Keratinocyte (primary cell): ENCODE data around the gene AMBRA1. TPM values are rescaled to one million over a fixed set of nuclear protein-coding genes. Genes with fewer than 3 reads are reported as not detected.

Experiments used
- DNase-seq: peaks from one replicate; pipeline ENCODE4 v3.0.0-alpha.2; 2011; ENCODE audit warnings: low read depth, missing footprints, low spot score
- FAIRE-seq: peaks from 2 replicates; lab custom pipeline; 2011; peaks lifted over from hg19 to GRCh38; lab: Jason Lieb, UNC
- H2AFZ ChIP-seq: 2 replicates; pipeline ENCODE4 v1.6.0; 2012; ENCODE audit warnings: low read length, control low read depth, inconsistent platforms; ENCODE audit not compliant: control insufficient read depth
- H3K27ac ChIP-seq: 2 replicates; pipeline ENCODE4 v1.5.1; 2011; ENCODE audit warnings: low read length; ENCODE audit not compliant: control insufficient read depth, insufficient read depth
- H3K27me3 ChIP-seq: 3 replicates; pipeline ENCODE4 v1.6.0; 2011; ENCODE audit warnings: low read length; ENCODE audit not compliant: control insufficient read depth, insufficient read depth; ENCODE audit errors: extremely low read depth
- H3K36me3 ChIP-seq, 2 experiments: 2 replicates in 1 of 2; 3 replicates in 1 of 2; pipeline ENCODE4 v1.5.1; 2011; ENCODE audit warnings: low read length in 2 of 2, mild to moderate bottlenecking in 1 of 2; ENCODE audit not compliant: control insufficient read depth in 2 of 2, insufficient read depth in 2 of 2; ENCODE audit errors: extremely low read depth in 1 of 2
- H3K4me1 ChIP-seq: 3 replicates; pipeline ENCODE4 v1.5.1; 2011; ENCODE audit warnings: low read length; ENCODE audit not compliant: control insufficient read depth, insufficient read depth; ENCODE audit errors: extremely low read depth
- H3K4me2 ChIP-seq: 3 replicates; pipeline ENCODE4 v1.6.0; 2011; ENCODE audit warnings: low read depth, low read length; ENCODE audit not compliant: control insufficient read depth, insufficient read depth; ENCODE audit errors: extremely low read depth
- H3K4me3 ChIP-seq, 3 experiments: fragments of 200-600 bp in 1 of 3; sonication (generic) in 1 of 3; 2 replicates in 2 of 3; 3 replicates in 1 of 3; pipeline ENCODE4 v1.5.1; 2011 to 2016; ENCODE audit warnings: low read length in 3 of 3, mild to moderate bottlenecking in 3 of 3, control low read depth in 2 of 3, inconsistent platforms in 1 of 3, low read depth in 1 of 3, mixed read lengths in 1 of 3, mixed run types in 1 of 3, moderate library complexity in 1 of 3; ENCODE audit not compliant: control insufficient read depth in 2 of 3, insufficient read depth in 2 of 3; ENCODE audit errors: extremely low read depth in 1 of 3
- H3K79me2 ChIP-seq: 2 replicates; pipeline ENCODE4 v1.6.0; 2012; ENCODE audit warnings: low read length; ENCODE audit not compliant: control insufficient read depth, insufficient read depth
- H3K9ac ChIP-seq: 3 replicates; pipeline ENCODE4 v1.6.0; 2011; ENCODE audit warnings: low read length; ENCODE audit not compliant: control insufficient read depth, insufficient read depth; ENCODE audit errors: extremely low read depth
- H3K9me1 ChIP-seq: 3 replicates; pipeline ENCODE4 v1.6.0; 2011; ENCODE audit warnings: low read length; ENCODE audit not compliant: control insufficient read depth, insufficient read depth; ENCODE audit errors: extremely low read depth
- H3K9me3 ChIP-seq: 2 replicates; pipeline ENCODE4 v1.5.1; 2012; ENCODE audit warnings: low read depth, low read length; ENCODE audit not compliant: control insufficient read depth
- H4K20me1 ChIP-seq: 3 replicates; pipeline ENCODE4 v1.6.0; 2011; ENCODE audit warnings: low read length; ENCODE audit not compliant: control insufficient read depth, insufficient read depth; ENCODE audit errors: extremely low read depth
- CTCF ChIP-seq, 3 experiments: IDR thresholded peaks in 1 of 3; conservative IDR thresholded peaks in 1 of 3; optimal IDR thresholded peaks in 1 of 3; 2 replicates in 2 of 3; 3 replicates in 1 of 3; pipeline versions ENCODE3 to v1.5.1; 2011; ENCODE audit warnings: low read length in 3 of 3, mild to moderate bottlenecking in 3 of 3, moderate library complexity in 2 of 3, control low read depth in 1 of 3, inconsistent platforms in 1 of 3; ENCODE audit not compliant: insufficient read depth in 2 of 3; ENCODE audit errors: extremely low read depth in 1 of 3
- EZH2 ChIP-seq: IDR thresholded peaks from one replicate; pipeline ENCODE4 v1.6.1; 2012; ENCODE audit warnings: inconsistent platforms, mild to moderate bottlenecking, low read length, moderate library complexity
- dilution Hi-C: fragments of 300-500 bp; cut with MboI; formaldehyde crosslinking; loops from one replicate; pipeline ENCODE4 v1.7.0; 2020; ENCODE audit warnings: low sequenced_read_pairs; ENCODE audit not compliant: extremely low pct_ligation_motif_present
- polyA plus RNA-seq, 5 experiments: library from polyadenylated mRNA; depleted of rRNA in 3 of 5; stranded (reverse) in 3 of 5; stranded (forward) in 1 of 5; unstranded in 1 of 5; fragments of >200 nt; gene quantifications; 1 replicate in 1 of 5; 2 replicates in 3 of 5; 3 replicates in 1 of 5; pipeline versions ENCODE4 v1.2.1 to v1.2.3, GENCODE V29; 2011 to 2012; ENCODE audit warnings: missing spikeins in 2 of 5, low read depth in 1 of 5, low replicate concordance in 1 of 5

AMBRA1 gene
- polyA plus RNA-seq, 1 donor (not counting 4 experiments of a cell fraction or from before 2014, with no cell fraction given): 10.5 TPM

GRCh38 chr11:46367244-46367915, 226.4 kb downstream of the AMBRA1 start:
- Histone ChIP-seq H3K27me3 (no peaks in the 10 kb centered on the region), H3K9me3 (no peaks in the 10 kb centered on the region), H4K20me1 (peaks cover 10% of the 10 kb centered on the region), H3K9me1 (peaks cover 3% of the 10 kb centered on the region), H3K4me1 (peaks cover 3% of the 10 kb centered on the region), H3K4me2 (no peak overlapping the region), H3K36me3 (peaks cover 24 to 35% of the 10 kb centered on the region in 2 experiments), H3K27ac (no peak overlapping the region), H3K4me3 (no peak overlapping the region), H3K9ac (no peak overlapping the region), H3K79me2 (peaks cover 29% of the 10 kb centered on the region), H2AFZ (no peak overlapping the region)
- TF ChIP-seq CTCF (optimal IDR thresholded peaks at IDR 0.05 in 1 of 3, IDR thresholded peaks at IDR 0.05 in 1 of 3, conservative IDR thresholded peaks at IDR 0.05 in 1 of 3; ENCODE audit: extremely low read depth in 1 of 3, insufficient read depth in 2 of 3, low read length in 3 of 3) (peak; percentile 58 to 85 (median 83)), EZH2 (no peak)
- DNase-seq (no peak), FAIRE-seq (no peak)
- dilution Hi-C loops: no loop called here

DNA sequence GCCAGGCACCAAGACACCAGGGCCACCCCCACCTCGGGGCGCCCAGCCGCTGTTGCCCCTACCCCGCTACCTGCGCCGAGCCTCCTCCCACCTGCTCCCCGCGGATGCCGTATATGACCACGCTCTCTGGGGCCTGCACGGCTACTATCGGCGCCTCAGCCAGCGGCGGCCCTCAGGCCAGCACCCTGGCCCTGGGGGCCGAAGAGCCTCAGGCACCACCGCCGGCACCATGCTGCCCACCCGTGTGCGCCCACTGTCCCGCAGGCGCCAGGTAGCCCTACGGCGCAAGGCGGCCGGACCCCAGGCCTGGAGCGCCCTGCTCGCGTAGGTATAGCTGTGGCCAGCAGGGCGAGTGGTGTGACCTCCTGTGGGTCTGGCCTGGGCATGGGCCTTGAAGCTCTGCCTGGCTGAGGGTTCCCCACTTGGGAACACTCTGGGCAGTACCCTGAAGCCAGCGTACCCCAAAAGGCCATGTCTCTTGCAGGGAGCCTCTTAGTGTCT, 227.1 kb downstream of the AMBRA1 start:
- no peak for DNase-seq
- no peak for FAIRE-seq
- dilution Hi-C loops: no loop called here

More for the DNA sequence above, 227.1 kb downstream of the AMBRA1 start:
- Histone ChIP-seq H2AFZ (no peak overlapping the region), H3K9me3 (no peaks in the 10 kb centered on the region), H4K20me1 (peaks cover 10% of the 10 kb centered on the region), H3K27me3 (no peaks in the 10 kb centered on the region), H3K79me2 (peaks cover 35% of the 10 kb centered on the region), H3K9ac (no peak overlapping the region), H3K4me2 (no peak overlapping the region), H3K36me3 (peaks cover 23 to 38% of the 10 kb centered on the region in 2 experiments), H3K27ac (no peak overlapping the region), H3K9me1 (peaks cover 3% of the 10 kb centered on the region), H3K4me1 (peaks cover 3% of the 10 kb centered on the region), H3K4me3 (no peak overlapping the region)
- no peak for TF ChIP-seq EZH2
- TF ChIP-seq CTCF (optimal IDR thresholded peaks at IDR 0.05 in 1 of 3, IDR thresholded peaks at IDR 0.05 in 1 of 3, conservative IDR thresholded peaks at IDR 0.05 in 1 of 3; ENCODE audit: extremely low read depth in 1 of 3, insufficient read depth in 2 of 3, low read length in 3 of 3): no peak
